NCI-H2196 (cell line): ENCODE data around the gene FAM118B.
A peak's percentile ranks its signal among the peaks of the same experiment; 100 is the strongest.

Experiments used
- DNase-seq: peaks from one replicate; lab custom pipeline; 2025; ENCODE audit not compliant: unreplicated experiment; lab: John Stamatoyannopoulos, UW

The FAM118B gene

GRCh38 chr11:126268361-126268707 lies 56.8 kb downstream of the FAM118B start:
- peak; percentile 59 for DNase-seq

- peak; percentile 99 for DNase-seq
Observed at GRCh38 chr11:126268708-126269579, 57.4 kb downstream of the FAM118B start, which contains the start of the genes FOXRED1 and SRPRA. TSS of gene FOXRED1 (plus strand) at chr11:126269154. CDS start at chr11:126269207, 53 bp downstream. TSS of gene SRPRA (minus strand) at chr11:126268895. CDS start at chr11:126268804, 91 bp downstream.

GRCh38 chr11:126277322-126277721 lies 65.7 kb downstream of the FAM118B start:
- DNase-seq: no peak

GRCh38 chr11:126277780-126278179 lies 66.2 kb downstream of the FAM118B start:
- no peak for DNase-seq

GRCh38 chr11:126279191-126279590 lies 67.6 kb downstream of the FAM118B start:
- no peak for DNase-seq

- DNase-seq: no peak
Observed at GRCh38 chr11:126280595-126280994, 69.0 kb downstream of the FAM118B start.

- no peak for DNase-seq
Observed at GRCh38 chr11:126281245-126281644, 69.7 kb downstream of the FAM118B start.

- no peak for DNase-seq
Observed at GRCh38 chr11:126281666-126282175, 70.1 kb downstream of the FAM118B start.

GRCh38 chr11:126282361-126282735 lies 70.8 kb downstream of the FAM118B start:
- no peak for DNase-seq

- peak; percentile 57 for DNase-seq
Observed at GRCh38 chr11:126282736-126283591, 71.4 kb downstream of the FAM118B start, which contains the start of gene TIRAP. TSS of gene TIRAP (plus strand) at chr11:126283093. CDS start at chr11:126290895, 7,802 bp downstream.

GRCh38 chr11:126284829-126285228 lies 73.2 kb downstream of the FAM118B start:
- peak; percentile 89 for DNase-seq

GRCh38 chr11:126288237-126288636 lies 76.7 kb downstream of the FAM118B start:
- no peak for DNase-seq

GRCh38 chr11:126290887-126291286 lies 79.3 kb downstream of the FAM118B start:
- DNase-seq: no peak

- no peak for DNase-seq
Observed at GRCh38 chr11:126293726-126294125, 82.1 kb downstream of the FAM118B start.

GRCh38 chr11:126297004-126297403 lies 85.4 kb downstream of the FAM118B start:
- DNase-seq: no peak

- peak; percentile 92 for DNase-seq
Observed at GRCh38 chr11:126303623-126304456, 92.3 kb downstream of the FAM118B start, which contains the start of gene DCPS. TSS of gene DCPS (plus strand) at chr11:126304060. CDS start at chr11:126304081, 21 bp downstream.

GRCh38 chr11:126304457-126305075 lies 93.0 kb downstream of the FAM118B start:
- DNase-seq: no peak

- DNase-seq: no peak
Observed at GRCh38 chr11:126305699-126306098, 94.1 kb downstream of the FAM118B start.

- peak; percentile 39 for DNase-seq
Observed at GRCh38 chr11:126307706-126308105, 96.1 kb downstream of the FAM118B start.

GRCh38 chr11:126308271-126308671 lies 96.7 kb downstream of the FAM118B start:
- DNase-seq: no peak
